Astrocyte of the cerebellum (primary cell): ENCODE data around the gene AP4M1.

Source experiments
- DNase-seq: peaks from one replicate; pipeline ENCODE4 v3.0.0-alpha.2; 2011; ENCODE audit warnings: low read depth
- H3K4me3 ChIP-seq: 2 replicates; pipeline ENCODE4 v1.5.1; 2011; ENCODE audit warnings: mild to moderate bottlenecking, low read depth, low read length, moderate library complexity
- CTCF ChIP-seq: IDR thresholded peaks from 2 replicates; pipeline ENCODE4 v1.5.1; 2012; ENCODE audit warnings: low read length, low read depth, moderate library complexity, mild to moderate bottlenecking; ENCODE audit errors: missing control alignments
- in situ Hi-C: cut with HindIII; loops from 2 replicates; pipeline ENCODE4 v1.10.0; 2017; ENCODE audit warnings: low sequenced_read_pairs

Gene AP4M1

GRCh38 chr7:100064162-100064561 is 37.3 kb upstream of the AP4M1 start:
- no peak for DNase-seq
- in situ Hi-C loops, result no loop called here
- TF ChIP-seq CTCF, result no peak
- H3K4me3 ChIP-seq, result no peak overlapping the region

DNA sequence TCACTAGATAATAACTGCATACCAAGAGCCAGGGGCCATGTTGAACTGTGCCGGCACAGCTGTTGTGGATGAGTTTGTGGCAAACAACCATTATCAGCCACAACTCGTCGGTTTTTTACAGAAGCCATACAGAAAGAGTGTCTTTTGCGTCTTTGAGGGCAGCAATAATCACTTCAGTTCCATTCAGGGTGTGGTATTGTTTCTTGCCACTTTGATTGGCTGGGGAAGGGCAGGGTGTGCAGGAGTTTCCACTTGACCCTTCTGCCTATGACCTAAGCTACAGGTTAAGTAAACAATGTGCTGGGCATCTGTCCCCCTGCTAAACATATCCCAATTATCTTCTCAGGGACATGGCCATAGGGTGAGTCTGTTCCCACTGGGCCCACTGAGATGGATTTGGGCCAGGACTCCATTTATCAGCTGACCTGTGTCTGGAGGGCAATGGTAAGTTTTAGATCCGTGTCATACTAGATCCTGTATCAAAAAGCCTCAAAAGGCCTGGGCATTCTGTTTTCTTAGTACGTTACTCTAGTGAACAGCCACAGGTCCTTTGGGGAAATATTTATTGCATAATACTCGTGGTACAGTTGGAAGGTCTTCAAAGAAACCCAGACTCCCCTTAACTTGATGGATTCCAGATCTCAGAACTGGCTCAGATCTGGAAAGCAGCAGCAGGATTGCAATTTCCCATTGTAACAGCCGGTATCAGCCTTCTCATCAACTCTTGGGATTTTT is 35.8 kb upstream of the AP4M1 start:
- in situ Hi-C loops, result no loop called here
- no peak overlapping the region for H3K4me3 ChIP-seq
- DNase-seq, result peak; percentile 84

GRCh38 chr7:100066953-100067352 is 34.5 kb upstream of the AP4M1 start:
- in situ Hi-C loops, result no loop called here
- TF ChIP-seq CTCF, result no peak
- H3K4me3 ChIP-seq, result no peak overlapping the region
- DNase-seq, result no peak

More for the DNA sequence above, 35.8 kb upstream of the AP4M1 start:
- TF ChIP-seq CTCF, result no peak

DNA sequence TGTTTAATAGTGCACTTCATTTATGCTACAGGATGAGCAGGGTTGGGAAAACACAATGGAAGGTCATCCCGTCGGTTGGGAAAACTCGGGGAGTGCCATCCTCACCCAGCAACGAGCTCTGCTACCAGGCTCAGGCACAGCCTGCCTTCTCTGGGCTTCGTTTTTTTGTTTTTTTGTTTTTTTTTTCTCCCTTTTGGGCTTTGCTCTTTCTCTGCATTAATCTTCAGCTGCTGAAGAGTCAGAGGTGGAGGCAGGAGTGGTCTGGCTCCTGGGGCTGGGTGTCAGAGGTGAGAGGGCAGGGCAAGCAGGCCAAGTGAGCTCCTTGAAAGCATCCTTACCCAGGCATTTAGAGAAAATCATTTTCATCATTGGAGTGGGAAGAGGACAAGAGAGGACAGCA is 31.5 kb upstream of the AP4M1 start:
- DNase-seq, result no peak
- no peak for TF ChIP-seq CTCF
- no peak overlapping the region for H3K4me3 ChIP-seq
- in situ Hi-C loops, result no loop called here

DNA sequence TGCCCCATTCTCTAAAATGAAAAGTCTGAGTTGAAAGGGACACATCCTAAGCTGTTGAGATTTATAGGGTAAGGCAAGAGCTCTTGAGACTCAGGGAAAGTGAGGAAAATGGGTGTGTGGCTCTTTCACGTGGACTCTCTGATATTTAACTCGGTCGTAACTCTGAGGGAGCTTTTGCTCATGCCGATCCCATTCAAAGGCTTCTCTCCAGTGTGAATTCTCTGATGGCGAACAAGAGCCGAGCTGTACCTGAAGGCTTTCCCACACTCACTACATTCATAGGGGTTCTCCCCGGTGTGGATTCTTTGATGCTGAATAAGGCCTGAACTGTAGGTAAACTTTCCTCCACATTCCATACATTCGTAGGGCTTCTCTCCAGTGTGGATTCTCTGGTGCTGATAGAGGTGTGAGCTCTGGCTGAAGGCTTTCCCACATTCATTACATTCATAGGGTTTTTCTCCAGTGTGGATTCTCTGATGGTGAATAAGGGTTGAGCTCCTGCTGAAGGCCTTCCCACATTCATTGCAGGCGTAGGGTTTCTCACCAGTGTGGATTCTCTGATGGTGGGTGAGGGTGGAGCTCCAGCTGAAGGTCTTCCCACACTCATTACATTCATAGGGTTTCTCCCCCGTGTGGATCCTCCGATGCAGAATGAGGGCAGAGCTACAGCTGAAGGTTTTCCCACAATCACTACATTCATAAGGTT is 30.3 kb upstream of the AP4M1 start:
- no peak for TF ChIP-seq CTCF
- in situ Hi-C loops, result no loop called here
- DNase-seq, result no peak
- no peak overlapping the region for H3K4me3 ChIP-seq

- TF ChIP-seq CTCF, result no peak
- in situ Hi-C loops, result no loop called here
- no peak for DNase-seq
- no peak overlapping the region for H3K4me3 ChIP-seq
These were observed 29.0 kb upstream of the AP4M1 start for GRCh38 chr7:100072462-100072861.
